ENCODE data around the gene SLC39A1.
A peak's percentile ranks its signal among the peaks of the same experiment; 100 is the strongest.
"Not testable (repeated sequence)": the region's sequence is repeated elsewhere in the genome, so short reads cannot be mapped to it uniquely, and the experiment has no call there.

Gene SLC39A1

DNA sequence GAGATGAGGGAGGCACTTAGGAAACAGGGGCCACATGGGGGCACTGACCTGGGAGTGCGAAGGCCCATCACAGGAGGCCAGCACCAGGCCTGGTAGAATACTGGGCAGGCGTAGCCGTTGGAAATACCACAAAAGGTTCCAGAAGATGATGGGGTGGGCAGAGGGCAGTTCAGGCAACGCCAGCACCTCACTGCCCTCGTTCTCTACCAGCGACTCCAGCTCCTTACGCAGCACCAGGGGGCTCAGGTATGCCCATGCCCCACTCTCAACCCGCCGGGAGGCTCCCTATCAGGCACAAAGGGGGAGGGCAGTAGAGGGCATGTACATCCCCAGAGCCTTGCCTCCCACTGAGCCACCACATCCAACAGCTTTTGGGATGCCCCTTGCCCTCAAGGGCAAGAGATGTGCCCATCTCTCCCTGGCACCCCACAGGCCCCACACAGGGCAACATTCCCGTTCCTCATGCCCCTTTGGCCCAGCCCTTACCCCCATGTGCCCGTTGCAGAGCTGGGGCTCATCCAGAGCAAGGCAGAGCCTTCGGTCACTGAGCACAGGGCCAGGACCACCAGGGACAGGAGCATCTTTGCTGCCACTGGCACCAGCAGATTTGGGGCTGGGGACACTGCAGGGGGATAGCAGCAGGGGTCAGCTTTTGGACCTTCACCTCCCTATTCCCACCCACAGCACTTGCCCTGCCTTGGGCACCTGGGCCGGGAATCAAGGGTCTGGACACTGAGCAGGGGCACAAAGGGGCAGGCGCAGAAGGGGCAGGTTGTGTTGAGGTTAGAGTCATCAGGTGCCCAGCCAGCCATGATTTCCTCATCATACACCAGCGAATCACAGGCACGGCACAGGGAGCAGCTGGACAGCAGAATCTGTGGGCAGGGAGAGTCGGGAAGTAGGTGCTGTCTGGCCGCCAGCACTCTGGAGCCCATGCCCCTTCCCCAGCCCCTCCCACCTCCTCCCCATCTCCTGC lies 30.9 kb downstream of the SLC39A1 start:
- DNase-seq (ENCODE audit: extremely low read depth in 1 of 2, low read depth in 1 of 2) = no peak

DNA sequence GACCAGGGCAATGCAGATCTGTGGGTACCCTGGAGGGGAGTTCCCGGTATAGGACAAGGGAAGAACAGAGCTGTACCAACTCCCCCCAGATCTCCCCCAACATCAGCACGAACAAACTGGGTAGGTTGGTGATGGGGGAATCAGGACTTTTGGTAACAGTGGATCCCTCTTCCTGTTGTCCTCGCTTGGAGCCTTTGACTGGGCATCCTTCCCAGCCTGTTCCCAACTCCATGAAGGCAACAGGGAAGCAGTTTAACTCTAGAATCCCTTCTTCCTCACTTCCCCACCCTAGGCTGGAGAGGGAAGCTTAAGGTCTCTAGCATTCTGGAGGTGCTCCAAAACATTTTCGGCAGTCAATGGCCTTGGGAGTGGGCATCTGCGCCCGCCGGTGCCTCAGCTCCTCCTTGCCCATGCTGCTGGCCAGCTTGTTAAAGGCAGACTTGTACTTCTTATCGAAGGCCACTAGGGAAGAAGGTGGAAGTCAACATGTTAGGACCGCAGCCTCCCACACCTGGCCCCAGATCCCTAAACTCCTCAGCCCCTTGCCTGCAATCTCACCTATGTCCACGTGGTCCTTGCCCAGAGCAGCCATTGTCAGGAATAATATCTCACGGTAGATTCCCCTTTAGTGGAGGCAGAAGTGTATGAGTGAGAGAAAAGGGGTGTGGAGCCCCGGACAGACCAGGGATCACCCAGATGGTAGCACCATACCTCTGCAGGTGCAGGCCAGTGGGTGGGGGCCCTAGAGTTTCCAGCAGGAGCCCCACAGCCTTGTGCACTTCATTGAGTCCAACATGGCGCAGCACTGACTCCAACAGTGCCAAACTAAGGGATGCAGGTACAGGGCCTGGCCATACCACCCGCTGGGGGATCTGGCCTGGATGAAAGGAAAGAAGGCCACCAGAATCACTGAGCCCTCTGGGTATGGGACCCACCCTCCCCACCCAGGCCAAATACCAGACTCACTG lies 33.1 kb downstream of the SLC39A1 start:
- no peak for DNase-seq (ENCODE audit: extremely low read depth in 1 of 2, low read depth in 1 of 2)

DNA sequence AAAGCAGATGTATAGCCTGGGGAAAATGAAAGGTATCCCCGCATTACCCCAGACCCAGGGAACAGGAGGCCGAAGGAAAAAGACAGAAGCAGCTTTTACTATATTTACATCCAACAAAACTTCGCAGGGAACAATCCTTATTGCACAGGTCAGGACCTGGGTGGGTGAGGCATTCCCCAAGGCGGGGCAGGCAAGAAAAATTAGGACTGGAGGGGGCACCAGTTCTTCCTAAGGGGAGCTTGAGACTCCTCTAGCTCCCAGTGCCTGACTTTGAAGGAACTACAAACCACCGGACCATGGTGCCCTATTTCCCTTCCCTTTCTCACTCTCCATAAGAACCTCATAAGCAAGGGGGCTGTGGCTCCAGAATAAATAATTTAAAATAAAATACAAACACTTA lies 33.9 kb downstream of the SLC39A1 start:
- no peak for DNase-seq (ENCODE audit: extremely low read depth in 1 of 2, low read depth in 1 of 2)

GRCh38 chr1:153928791-153929341 lies 34.5 kb downstream of the SLC39A1 start:
- no peak for DNase-seq (ENCODE audit: extremely low read depth in 1 of 2, low read depth in 1 of 2)

DNA sequence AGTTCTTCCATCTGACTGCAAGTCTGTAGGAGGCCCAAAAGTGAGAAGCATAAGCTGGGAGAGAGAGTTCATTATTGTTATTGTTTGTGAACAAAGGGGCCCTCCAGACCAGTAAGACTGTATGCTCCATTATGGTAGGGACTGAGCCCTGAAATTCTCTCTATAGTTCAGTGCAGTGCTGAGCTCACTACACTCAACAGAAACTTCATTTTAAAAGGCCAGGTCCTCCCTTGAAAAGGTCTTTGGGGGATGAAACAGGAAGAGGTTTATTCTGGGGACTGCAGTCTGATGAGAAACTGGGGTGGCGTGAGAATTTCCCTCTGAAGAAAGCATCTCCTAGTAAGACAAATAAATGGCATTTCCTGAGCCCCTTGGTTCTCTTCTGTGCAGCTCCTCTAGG lies 35.1 kb downstream of the SLC39A1 start:
- no peak for DNase-seq (ENCODE audit: extremely low read depth in 1 of 2, low read depth in 1 of 2)

- DNase-seq (ENCODE audit: extremely low read depth in 1 of 2, low read depth in 1 of 2) = no peak
Measured at GRCh38 chr1:153926405-153926804, 36.9 kb downstream of the SLC39A1 start.

GRCh38 chr1:153922972-153923925 lies 40.1 kb downstream of the SLC39A1 start, which contains the start of gene GATAD2B:
TSS of gene GATAD2B (minus strand) at chr1:153922972. CDS start at chr1:153828347, 94,625 bp downstream.
- peak; percentile 95 to 99 for DNase-seq (ENCODE audit: extremely low read depth in 1 of 2, low read depth in 1 of 2)

DNA sequence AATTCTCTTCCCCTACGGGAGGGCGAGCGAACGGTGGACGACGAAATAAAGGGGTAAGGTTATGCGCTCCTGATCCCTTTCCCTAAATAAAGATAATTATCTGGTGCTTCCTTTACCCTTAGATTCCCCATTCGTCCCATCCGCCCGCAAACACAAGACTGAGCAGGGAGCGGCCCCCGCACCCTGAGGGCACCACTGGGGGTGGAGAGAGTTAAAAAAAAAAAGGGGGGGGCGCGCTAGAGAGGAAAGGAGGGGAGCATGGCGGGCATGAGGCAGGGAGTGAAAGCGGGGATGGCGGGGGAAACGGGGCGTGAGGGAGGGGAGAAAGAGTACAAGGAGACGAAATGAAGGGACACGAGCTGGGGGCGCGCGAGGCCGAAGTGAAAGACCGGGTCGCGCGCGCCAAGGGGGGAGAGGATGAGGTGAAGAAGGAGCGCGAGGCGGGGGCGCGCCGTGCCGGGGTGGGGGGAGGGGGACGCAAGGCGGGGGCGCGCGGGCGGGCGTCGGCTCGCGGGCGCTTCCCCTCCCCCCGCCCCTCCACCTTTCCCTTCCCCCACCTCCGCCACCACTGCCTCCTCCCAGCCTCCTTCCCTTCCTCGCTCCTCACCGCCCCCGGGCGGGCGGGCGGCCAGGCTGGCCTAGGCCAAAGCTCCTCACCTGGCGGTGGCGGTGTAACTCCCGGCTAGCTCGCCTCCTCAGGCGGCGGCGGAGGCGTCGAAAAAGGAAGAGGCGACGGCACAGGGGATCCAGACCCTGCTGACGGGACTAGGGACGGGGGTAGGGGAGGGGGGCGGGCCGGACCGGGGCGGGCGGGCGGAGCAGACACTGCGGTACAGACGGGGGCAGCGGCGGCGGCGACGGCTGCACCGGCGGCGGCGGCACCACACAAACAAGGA lies 41.0 kb downstream of the SLC39A1 start:
- peak; percentile 26 to 63 for DNase-seq (ENCODE audit: extremely low read depth in 1 of 2, low read depth in 1 of 2)

GRCh38 chr1:153921803-153922075 lies 41.6 kb downstream of the SLC39A1 start:
- DNase-seq (ENCODE audit: extremely low read depth in 1 of 2, low read depth in 1 of 2) = no peak

GRCh38 chr1:153921080-153921802 lies 42.1 kb downstream of the SLC39A1 start:
- no peak for DNase-seq (ENCODE audit: extremely low read depth in 1 of 2, low read depth in 1 of 2)

- no peak for DNase-seq (ENCODE audit: extremely low read depth in 1 of 2, low read depth in 1 of 2)
Measured at GRCh38 chr1:153919876-153920852, 43.2 kb downstream of the SLC39A1 start.

DNA sequence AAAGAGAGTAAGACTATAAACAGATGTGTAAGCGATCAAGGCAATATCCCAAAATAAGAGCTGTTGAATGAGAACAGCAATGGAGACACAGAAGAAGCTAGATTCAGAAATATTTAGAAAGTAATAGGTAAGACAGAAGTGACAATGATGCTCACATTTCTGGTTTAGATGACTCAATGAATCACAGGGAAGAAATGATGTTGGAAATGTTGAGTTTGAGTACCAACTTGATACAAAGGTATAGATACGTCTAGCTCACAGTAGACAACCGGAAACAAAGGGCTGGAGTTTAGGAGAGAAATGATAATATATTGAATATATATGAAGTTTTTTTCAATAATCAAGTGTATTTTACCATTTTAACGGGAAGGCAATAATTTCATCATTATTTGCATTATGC lies 47.0 kb downstream of the SLC39A1 start:
- DNase-seq (ENCODE audit: extremely low read depth in 1 of 2, low read depth in 1 of 2) = no peak

DNA sequence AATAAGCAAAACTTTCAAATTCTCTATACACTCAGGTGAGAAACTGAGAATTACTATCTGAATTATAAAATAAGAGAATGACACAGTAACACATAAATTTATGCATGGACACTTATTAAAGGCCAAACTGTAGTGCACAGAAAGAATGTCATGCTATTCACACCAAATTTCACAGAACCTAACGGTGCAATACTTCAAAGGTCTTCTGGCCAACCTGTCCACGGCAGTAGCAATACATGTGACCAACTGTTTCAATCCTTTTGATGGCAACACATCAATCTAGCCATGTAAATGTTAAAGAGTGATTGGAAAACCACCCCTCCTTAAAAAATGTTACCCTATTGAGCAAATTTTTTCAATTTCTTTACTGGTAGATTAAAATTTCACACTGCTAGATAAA lies 51.0 kb downstream of the SLC39A1 start:
- DNase-seq (ENCODE audit: extremely low read depth in 1 of 2, low read depth in 1 of 2) = no peak

- not testable (repeated sequence) for DNase-seq (ENCODE audit: extremely low read depth in 1 of 2, low read depth in 1 of 2)
Measured at GRCh38 chr1:153910560-153910959, 52.8 kb downstream of the SLC39A1 start.
